NK-92 treated with Interleukin-12 subunit alpha and Interleukin-12 subunit beta, amount 100 ng/mL, for 24 hours (cell line): ENCODE results near the gene NCKAP1.
"Not testable (repeated sequence)": the region's sequence is repeated elsewhere in the genome, so short reads cannot be mapped to it uniquely, and the experiment has no call there.

ENCODE experiments used
- DNase-seq: peaks from one replicate; lab custom pipeline; 2025; lab: John Stamatoyannopoulos, UW

Gene NCKAP1

GRCh38 chr2:182999348-183000028 lies 38.8 kb downstream of the NCKAP1 start:
- DNase-seq: no peak

GRCh38 chr2:182994228-182994912 lies 43.9 kb downstream of the NCKAP1 start:
- no peak for DNase-seq

GRCh38 chr2:182982941-182983340 lies 55.3 kb downstream of the NCKAP1 start:
- DNase-seq: no peak

- DNase-seq: not testable (repeated sequence)
These were observed 56.8 kb downstream of the NCKAP1 start for GRCh38 chr2:182981475-182981874.

GRCh38 chr2:182980652-182981051 lies 57.6 kb downstream of the NCKAP1 start:
- no peak for DNase-seq

- DNase-seq: no peak
These were observed 58.1 kb downstream of the NCKAP1 start for GRCh38 chr2:182980115-182980514.

GRCh38 chr2:182977463-182977862 lies 60.8 kb downstream of the NCKAP1 start:
- DNase-seq: no peak

- DNase-seq: no peak
These were observed 64.6 kb downstream of the NCKAP1 start for GRCh38 chr2:182973441-182974352.

GRCh38 chr2:182972548-182972942 lies 65.7 kb downstream of the NCKAP1 start:
- no peak for DNase-seq

- no peak for DNase-seq
These were observed 66.3 kb downstream of the NCKAP1 start for GRCh38 chr2:182971820-182972547.

- no peak for DNase-seq
These were observed 67.8 kb downstream of the NCKAP1 start for GRCh38 chr2:182970486-182970885.

- DNase-seq: no peak
These were observed 69.8 kb downstream of the NCKAP1 start for GRCh38 chr2:182968493-182968892.

- not testable (repeated sequence) for DNase-seq
These were observed 71.9 kb downstream of the NCKAP1 start for GRCh38 chr2:182966356-182966755.

GRCh38 chr2:182962641-182963040 lies 75.6 kb downstream of the NCKAP1 start:
- DNase-seq: no peak

- DNase-seq: not testable (repeated sequence)
These were observed 77.4 kb downstream of the NCKAP1 start for GRCh38 chr2:182960869-182961268.

GRCh38 chr2:182954789-182955188 lies 83.5 kb downstream of the NCKAP1 start:
- no peak for DNase-seq

GRCh38 chr2:182952741-182953450 lies 85.4 kb downstream of the NCKAP1 start:
- DNase-seq: no peak

- DNase-seq: no peak
These were observed 86.2 kb downstream of the NCKAP1 start for GRCh38 chr2:182951948-182952663.

- DNase-seq: no peak
These were observed 87.7 kb downstream of the NCKAP1 start for GRCh38 chr2:182950546-182950945.

GRCh38 chr2:182949572-182950189 lies 88.6 kb downstream of the NCKAP1 start:
- DNase-seq: peak; percentile 70
